Neural cell (in vitro differentiated cells): ENCODE results near the gene SIX1.

ENCODE experiments used
- EP300 ChIP-seq: fragments of 450-650 bp; conservative IDR thresholded peaks from 2 replicates; pipeline ENCODE4 v1.6.1; 2014; ENCODE audit warnings: antibody characterized with exemption, mild to moderate bottlenecking, moderate library complexity; ENCODE audit not compliant: poor library complexity, severe bottlenecking
- EZH2 ChIP-seq: fragments of 200-600, 300-800 bp; shearing (Covaris generic), sonication (generic); IDR thresholded peaks from 2 replicates; pipeline ENCODE4 v1.6.1; 2014; ENCODE audit warnings: antibody characterized with exemption, low read length, borderline replicate concordance, mild to moderate bottlenecking; ENCODE audit not compliant: insufficient read depth, poor library complexity, severe bottlenecking

- TF ChIP-seq EP300 (no peak), EZH2 (peak; percentile 67)
These were observed 6.8 kb upstream of the SIX1 start for GRCh38 chr14:60655898-60656685.
